Choroid plexus epithelial cell (primary cell): ENCODE data around the gene MOXD1.

ENCODE experiments used
- DNase-seq: peaks from one replicate; pipeline ENCODE4 v3.0.0-alpha.2; 2010; ENCODE audit warnings: low read depth
- H3K4me3 ChIP-seq: 2 replicates; pipeline ENCODE4 v1.5.1; 2011; ENCODE audit warnings: low read depth, mild to moderate bottlenecking, control low read depth, low read length, moderate library complexity
- TF ChIP-seq, protein P1 (sequence below): conservative IDR thresholded peaks from 2 replicates; pipeline ENCODE4 v1.5.1; 2011; ENCODE audit warnings: low read depth, mild to moderate bottlenecking, control low read depth, inconsistent platforms, low read length, moderate library complexity

Gene MOXD1

GRCh38 chr6:132365281-132365907, 35.9 kb downstream of the MOXD1 start:
- peak; percentile 40 for DNase-seq
- TF ChIP-seq, protein P1, sequence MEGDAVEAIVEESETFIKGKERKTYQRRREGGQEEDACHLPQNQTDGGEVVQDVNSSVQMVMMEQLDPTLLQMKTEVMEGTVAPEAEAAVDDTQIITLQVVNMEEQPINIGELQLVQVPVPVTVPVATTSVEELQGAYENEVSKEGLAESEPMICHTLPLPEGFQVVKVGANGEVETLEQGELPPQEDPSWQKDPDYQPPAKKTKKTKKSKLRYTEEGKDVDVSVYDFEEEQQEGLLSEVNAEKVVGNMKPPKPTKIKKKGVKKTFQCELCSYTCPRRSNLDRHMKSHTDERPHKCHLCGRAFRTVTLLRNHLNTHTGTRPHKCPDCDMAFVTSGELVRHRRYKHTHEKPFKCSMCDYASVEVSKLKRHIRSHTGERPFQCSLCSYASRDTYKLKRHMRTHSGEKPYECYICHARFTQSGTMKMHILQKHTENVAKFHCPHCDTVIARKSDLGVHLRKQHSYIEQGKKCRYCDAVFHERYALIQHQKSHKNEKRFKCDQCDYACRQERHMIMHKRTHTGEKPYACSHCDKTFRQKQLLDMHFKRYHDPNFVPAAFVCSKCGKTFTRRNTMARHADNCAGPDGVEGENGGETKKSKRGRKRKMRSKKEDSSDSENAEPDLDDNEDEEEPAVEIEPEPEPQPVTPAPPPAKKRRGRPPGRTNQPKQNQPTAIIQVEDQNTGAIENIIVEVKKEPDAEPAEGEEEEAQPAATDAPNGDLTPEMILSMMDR: no peak
- H3K4me3 ChIP-seq: no peak overlapping the region

- TF ChIP-seq, protein P1: no peak
- no peak overlapping the region for H3K4me3 ChIP-seq
- no peak for DNase-seq
These were observed 36.8 kb downstream of the MOXD1 start for GRCh38 chr6:132364306-132365074.

- no peak for DNase-seq
- no peak overlapping the region for H3K4me3 ChIP-seq
- TF ChIP-seq, protein P1: no peak
These were observed 38.7 kb downstream of the MOXD1 start for GRCh38 chr6:132362442-132363185.

DNA sequence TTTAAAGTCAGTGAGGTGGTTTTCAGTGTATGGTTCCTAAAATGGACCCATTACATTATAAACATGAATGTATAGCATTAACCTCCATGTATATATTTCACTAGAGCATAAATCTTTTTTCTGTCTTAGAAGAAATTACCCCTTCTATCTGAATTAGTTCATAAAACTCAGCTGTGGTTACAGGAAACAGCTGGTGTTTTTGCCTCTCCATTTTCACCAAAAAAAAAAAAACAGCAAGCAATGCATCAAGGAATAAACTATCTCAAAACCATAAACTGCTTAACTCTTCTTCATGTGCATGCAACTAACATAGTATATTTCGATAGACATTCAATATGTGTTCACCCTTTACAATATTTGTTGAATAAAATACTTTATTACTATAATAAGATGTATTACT, 40.2 kb downstream of the MOXD1 start:
- H3K4me3 ChIP-seq: no peak overlapping the region
- no peak for DNase-seq
- TF ChIP-seq, protein P1: no peak

- H3K4me3 ChIP-seq: no peak overlapping the region
- TF ChIP-seq, protein P1: no peak
- DNase-seq: no peak
These were observed 41.4 kb downstream of the MOXD1 start for GRCh38 chr6:132359886-132360285.

DNA sequence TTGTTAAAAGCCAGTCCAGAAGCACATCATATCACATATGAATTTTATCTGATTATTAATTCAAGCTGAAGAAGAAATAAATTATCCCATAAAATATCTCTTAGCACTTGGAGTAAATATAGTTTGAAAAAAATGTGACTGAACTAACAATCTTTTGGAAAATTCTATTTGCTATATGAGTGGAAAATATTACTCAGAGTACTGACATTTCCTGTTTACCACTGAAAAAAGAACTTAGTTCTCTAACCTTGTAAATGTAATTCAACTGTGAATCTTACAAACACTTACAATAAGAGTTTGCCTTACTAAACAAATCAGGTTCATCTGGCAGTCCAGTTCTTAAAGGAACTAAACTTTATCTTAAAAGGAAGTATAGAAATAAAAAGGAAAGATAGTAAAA, 44.2 kb downstream of the MOXD1 start:
- TF ChIP-seq, protein P1: no peak
- H3K4me3 ChIP-seq: no peak overlapping the region
- DNase-seq: peak; percentile 78
